Hepatocyte (in vitro differentiated cells): ENCODE results near the gene SLC35F6. TPM values are rescaled to one million over a fixed set of nuclear protein-coding genes. Genes with fewer than 3 reads are reported as not detected.
A peak's percentile ranks its signal among the peaks of the same experiment; 100 is the strongest.

ENCODE experiments used
- DNase-seq: peaks from one replicate; pipeline ENCODE4 v3.0.0-alpha.2; 2016; ENCODE audit warnings: low spot score
- H2AFZ ChIP-seq: fragments of 200-600 bp; sonication (generic); 2 replicates; pipeline ENCODE4 v1.6.0; 2016; ENCODE audit warnings: antibody characterized with exemption, mild to moderate bottlenecking
- H3K27ac ChIP-seq: fragments of 200-600 bp; sonication (generic); 2 replicates; pipeline ENCODE4 v1.5.1; 2016; ENCODE audit warnings: mild to moderate bottlenecking
- H3K27me3 ChIP-seq: fragments of 200-600 bp; sonication (generic); 2 replicates; pipeline ENCODE4 v1.6.1; 2016
- H3K36me3 ChIP-seq: fragments of 200-600 bp; sonication (generic); replicated peaks from 2 replicates; pipeline ENCODE4 v1.5.1; 2016; ENCODE audit warnings: low read depth; ENCODE audit not compliant: insufficient read depth
- H3K4me1 ChIP-seq: fragments of 200-600 bp; sonication (generic); 2 replicates; pipeline ENCODE4 v1.5.1; 2016; ENCODE audit warnings: mild to moderate bottlenecking, moderate library complexity; ENCODE audit not compliant: insufficient read depth
- H3K4me2 ChIP-seq: fragments of 200-600 bp; sonication (generic); 2 replicates; pipeline ENCODE4 v1.6.0; 2016
- H3K4me3 ChIP-seq: fragments of 200-600 bp; sonication (generic); 2 replicates; pipeline ENCODE4 v1.5.1; 2016; ENCODE audit warnings: mild to moderate bottlenecking
- H3K79me2 ChIP-seq: fragments of 200-600 bp; sonication (generic); 2 replicates; pipeline ENCODE4 v1.6.0; 2017; ENCODE audit warnings: mild to moderate bottlenecking
- H3K9me2 ChIP-seq: fragments of 200-600 bp; sonication (generic); replicated peaks from 2 replicates; pipeline ENCODE4 v1.6.0; 2017; ENCODE audit warnings: mild to moderate bottlenecking; ENCODE audit not compliant: insufficient read depth
- H3K9me3 ChIP-seq: fragments of 200-600 bp; sonication (generic); 2 replicates; pipeline ENCODE4 v1.5.1; 2016; ENCODE audit warnings: low read depth, mild to moderate bottlenecking
- H4K20me1 ChIP-seq: fragments of 200-600 bp; sonication (generic); 2 replicates; pipeline ENCODE4 v1.6.0; 2016; ENCODE audit warnings: mild to moderate bottlenecking; ENCODE audit not compliant: insufficient read depth, poor library complexity, severe bottlenecking
- CTCF ChIP-seq: fragments of 200-600 bp; sonication (generic); IDR thresholded peaks from 2 replicates; pipeline ENCODE4 v1.5.1; 2016; ENCODE audit warnings: antibody characterized with exemption, mild to moderate bottlenecking; ENCODE audit not compliant: poor library complexity
- EZH2 ChIP-seq: fragments of 200-600 bp; sonication (generic); IDR thresholded peaks from 2 replicates; pipeline ENCODE4 v1.6.1; 2016; ENCODE audit warnings: antibody characterized with exemption, mild to moderate bottlenecking, borderline replicate concordance
- EZH2phosphoT487 ChIP-seq: fragments of 200-600 bp; sonication (generic); IDR thresholded peaks from one replicate; pipeline ENCODE4 v1.6.1; 2018; ENCODE audit warnings: antibody characterized with exemption, mild to moderate bottlenecking, low read depth, moderate library complexity; ENCODE audit not compliant: unreplicated experiment, severe bottlenecking
- WGBS: methylation state at CpG from one replicate; pipeline ENCODE4 v1.1.6; 2016; ENCODE audit warnings: low lambda C conversion rate; ENCODE audit errors: missing lambda C conversion rate; 5-methylcytosine and 5-hydroxymethylcytosine counted together
- polyA plus RNA-seq: library from polyadenylated mRNA; unstranded; fragments of >200 nt; fragmentation: Nextera tagmentation; extraction: Ambion mirVana; gene quantifications from 2 replicates; pipeline ENCODE4 v1.2.1, GENCODE V29; 2016
- total RNA-seq: library from RNA; depleted of rRNA; stranded (reverse); fragments of >200 nt; gene quantifications from 2 replicates; pipeline ENCODE4 v1.2.3, GENCODE V29; 2014

SLC35F6 gene
- total and polyA plus RNA-seq, 2 experiments from 2014 or later: 16.6 to 30.2 TPM

DNA sequence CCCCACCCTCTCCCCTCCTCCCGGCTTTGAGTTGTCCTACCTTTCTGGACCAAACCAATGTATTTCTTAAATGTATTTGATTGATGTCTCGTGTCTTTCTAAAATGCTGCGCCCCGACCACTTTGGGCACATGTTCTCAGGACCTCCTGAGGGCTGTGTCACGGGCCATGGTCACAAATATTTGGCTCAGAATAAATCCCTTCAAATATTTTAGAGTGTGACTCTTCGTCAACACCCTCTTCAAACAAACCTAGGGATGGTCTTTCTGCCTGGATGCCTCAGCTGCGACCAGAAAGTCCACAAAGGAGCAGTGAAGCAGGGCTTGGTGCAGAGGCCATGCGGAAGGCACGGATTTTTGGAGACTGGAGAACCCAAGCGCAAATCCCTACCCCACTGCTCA is 1.1 kb upstream of the SLC35F6 start:
- Histone ChIP-seq H3K4me1 (peaks cover 35% of the 10 kb centered on the region), H3K4me2 (no peak overlapping the region), H3K9me3 (no peaks in the 10 kb centered on the region), H3K79me2 (peaks cover 43% of the 10 kb centered on the region), H3K36me3 (no peaks in the 10 kb centered on the region), H2AFZ (no peak overlapping the region), H3K4me3 (no peak overlapping the region), H3K27ac (no peak overlapping the region), H4K20me1 (no peaks in the 10 kb centered on the region), H3K27me3 (no peaks in the 10 kb centered on the region), H3K9me2 (no peaks in the 10 kb centered on the region)
- 93% methylated on average over 10 of the region's 10 CpGs for WGBS
- DNase-seq: no peak
- TF ChIP-seq CTCF (no peak), EZH2 (no peak), EZH2phosphoT487 (no peak)

- Histone ChIP-seq H3K27ac (peak overlapping the region; percentile 92), H3K4me3 (peak overlapping the region; percentile 91), H3K9me3 (no peaks in the 10 kb centered on the region), H4K20me1 (peaks cover 5% of the 10 kb centered on the region), H3K4me1 (peaks cover 29% of the 10 kb centered on the region), H3K36me3 (no peaks in the 10 kb centered on the region), H3K9me2 (no peaks in the 10 kb centered on the region), H3K79me2 (peaks cover 61% of the 10 kb centered on the region), H2AFZ (peak overlapping the region; percentile 92), H3K4me2 (peak overlapping the region; percentile 81), H3K27me3 (no peaks in the 10 kb centered on the region)
- WGBS: 38% methylated on average over 3 of the region's 3 CpGs
- TF ChIP-seq EZH2phosphoT487: no peak
- no peak for TF ChIP-seq CTCF
- no peak for TF ChIP-seq EZH2
- no peak for DNase-seq
Observed at GRCh38 chr2:26764906-26765305, 822 bp downstream of the SLC35F6 start.

- Histone ChIP-seq H3K27me3 (no peaks in the 10 kb centered on the region), H2AFZ (no peak overlapping the region), H3K4me1 (peaks cover 29% of the 10 kb centered on the region), H4K20me1 (peaks cover 11% of the 10 kb centered on the region), H3K79me2 (peaks cover 68% of the 10 kb centered on the region), H3K9me2 (no peaks in the 10 kb centered on the region), H3K27ac (no peak overlapping the region), H3K4me3 (no peak overlapping the region), H3K4me2 (peak overlapping the region; percentile 81), H3K36me3 (no peaks in the 10 kb centered on the region), H3K9me3 (no peaks in the 10 kb centered on the region)
- WGBS: 88% methylated on average over 10 of the region's 10 CpGs
- TF ChIP-seq EZH2phosphoT487 (no peak), CTCF (no peak), EZH2 (no peak)
- no peak for DNase-seq
Observed at GRCh38 chr2:26765475-26766200, 1.6 kb downstream of the SLC35F6 start.
